ENCODE results near the gene ACSM4. TPM values are rescaled to one million over a fixed set of nuclear protein-coding genes. Genes with fewer than 3 reads are reported as not detected.

ACSM4 gene
- total and polyA plus RNA-seq, 9 of the 15 experiments (the other 6 are each of a cell fraction or from before 2014, with no cell fraction given): not detected

- CTCF ChIA-PET (ENCODE audit: low intra/inter-chr PET ratio): no interaction called here
- no peak overlapping the region for H3K4me2 ChIP-seq (ENCODE audit: insufficient read depth, low read length)
- DNase-seq (ENCODE audit: extremely low read depth in 1 of 4, low spot score in 3 of 4) (no peak), FAIRE-seq (no peak), ATAC-seq (no peak)
- no peak overlapping the region for H2AFZ ChIP-seq (ENCODE audit: low read depth, low read length)
- H3K27me3 ChIP-seq (ENCODE audit: control insufficient read depth in 2 of 2, insufficient read depth in 2 of 2, low read length in 2 of 2): no peaks in the 10 kb centered on the region
- WGBS (ENCODE audit: insufficient coverage, low coverage, missing lambda C conversion rate): 24% methylated on average over 4 of the region's 5 CpGs
- intact Hi-C loops (cut with micrococcal nuclease): loop anchor here (5.0 kb wide), 1 partner anchor 62 kb away; no protein-coding TSS in a partner anchor
- H3K9me3 ChIP-seq (replicated peaks; ENCODE audit: control insufficient read depth, insufficient read depth, low read depth, low read length): no peaks in the 10 kb centered on the region
- no peak overlapping the region for H3K4me3 ChIP-seq
- H3K79me2 ChIP-seq (ENCODE audit: control insufficient read depth, insufficient read depth, low read length): no peaks in the 10 kb centered on the region
- TF ChIP-seq NFATC3 (IDR thresholded peaks at IDR 0.05) (no peak), ZFPM2 (CRISPR knock-in tag; IDR thresholded peaks at IDR 0.05) (no peak), GMEB1 (CRISPR knock-in tag; IDR thresholded peaks at IDR 0.05) (no peak), CHCHD3 (CRISPR knock-in tag; IDR thresholded peaks at IDR 0.05) (no peak)
- H3K9me1 ChIP-seq (ENCODE audit: control insufficient read depth, insufficient read depth, low read length): no peaks in the 10 kb centered on the region
- BruUV-seq (replicated peaks): no TSS peak
- POLR2A ChIA-PET: interaction anchor here (0.7 kb wide), 1 partner anchor 12 kb away, joined by 3 read pairs; no protein-coding TSS in a partner anchor
- H3K9ac ChIP-seq (ENCODE audit: insufficient read depth in 1 of 2, low read depth in 2 of 2, low read length in 2 of 2): no peak overlapping the region
- H3K4me1 ChIP-seq (replicated peaks in 1 of 2; ENCODE audit: control insufficient read depth in 2 of 2, insufficient read depth in 2 of 2, low read length in 2 of 2): peaks cover 4 to 17% of the 10 kb centered on the region in 2 experiments; a peak in 4 of 5 replicates
- no peaks in the 10 kb centered on the region for H4K20me1 ChIP-seq (replicated peaks; ENCODE audit: control insufficient read depth, insufficient read depth, low read length)
- no peaks in the 10 kb centered on the region for H3K36me3 ChIP-seq (ENCODE audit: control insufficient read depth, insufficient read depth, low read length)
- H3K27ac ChIP-seq (ENCODE audit: extremely low read depth, low read depth, low read length): no peak overlapping the region
- in situ Hi-C loops (cut with MboI): loop anchor here (5.0 kb wide), 1 partner anchor 62 kb away; no protein-coding TSS in a partner anchor
Measured at GRCh38 chr12:7304456-7304855, 584 bp downstream of the ACSM4 start.

GRCh38 chr12:7310070-7310469 lies 6.2 kb downstream of the ACSM4 start:
- Histone ChIP-seq H3K27ac (ENCODE audit: extremely low read depth, low read depth, low read length) (no peak overlapping the region), H3K4me2 (ENCODE audit: insufficient read depth, low read length) (no peak overlapping the region), H3K4me1 (replicated peaks in 1 of 2; ENCODE audit: control insufficient read depth in 2 of 2, insufficient read depth in 2 of 2, low read length in 2 of 2) (no peaks in the 10 kb centered on the region), H3K9me3 (replicated peaks; ENCODE audit: control insufficient read depth, insufficient read depth, low read depth, low read length) (no peaks in the 10 kb centered on the region), H4K20me1 (replicated peaks; ENCODE audit: control insufficient read depth, insufficient read depth, low read length) (no peaks in the 10 kb centered on the region), H3K9ac (ENCODE audit: insufficient read depth in 1 of 2, low read depth in 2 of 2, low read length in 2 of 2) (no peak overlapping the region), H2AFZ (ENCODE audit: low read depth, low read length) (no peak overlapping the region), H3K4me3 (no peak overlapping the region), H3K36me3 (ENCODE audit: control insufficient read depth, insufficient read depth, low read length) (no peaks in the 10 kb centered on the region), H3K9me1 (ENCODE audit: control insufficient read depth, insufficient read depth, low read length) (no peaks in the 10 kb centered on the region), H3K79me2 (ENCODE audit: control insufficient read depth, insufficient read depth, low read length) (no peaks in the 10 kb centered on the region), H3K27me3 (ENCODE audit: control insufficient read depth in 2 of 2, insufficient read depth in 2 of 2, low read length in 2 of 2) (no peaks in the 10 kb centered on the region)
- TF ChIP-seq BCOR (IDR thresholded peaks at IDR 0.05): peak; percentile 65; the same call in 1 of the 2 replicates
- TF ChIP-seq RBM25 (IDR thresholded peaks at IDR 0.05; ENCODE audit: low read depth, low read length, severe bottlenecking): peak; percentile 50
- TF ChIP-seq CCNT2 (IDR thresholded peaks at IDR 0.05; ENCODE audit: borderline replicate concordance, extremely low read depth, insufficient read length, low read depth, low read length): no peak
- no peak for TF ChIP-seq ZNF408 (CRISPR knock-in tag; IDR thresholded peaks at IDR 0.05; ENCODE audit: low read depth)
- no peak for TF ChIP-seq POLR2G (IDR thresholded peaks at IDR 0.05; ENCODE audit: low read depth, low read length)
- DNase-seq (ENCODE audit: extremely low read depth in 1 of 4, low spot score in 3 of 4) (no peak), FAIRE-seq (no peak), ATAC-seq (no peak)
- POLR2A ChIA-PET: interaction anchor here (1.0 to 1.1 kb wide), 2 partner anchors 12 to 16 kb away, joined by 3 to 5 read pairs; no protein-coding TSS in a partner anchor
- 60% methylated on average over 4 of the region's 4 CpGs for WGBS (ENCODE audit: insufficient coverage, low coverage, missing lambda C conversion rate)
- CTCF ChIA-PET (ENCODE audit: low intra/inter-chr PET ratio): no interaction called here
- in situ Hi-C loops (cut with MboI): no loop called here
- BruUV-seq (replicated peaks): no TSS peak
- intact Hi-C loops (cut with micrococcal nuclease): no loop called here
